ACC112 (cell line): ENCODE data around the gene TMPRSS9.

ENCODE experiments used
- H2AFZ ChIP-seq: fragments of 200-600 bp; sonication (generic); one replicate; pipeline ENCODE4 v1.6.0; 2017; ENCODE audit warnings: antibody characterized with exemption, low read length; ENCODE audit not compliant: unreplicated experiment
- H3K27ac ChIP-seq: fragments of 200-600 bp; sonication (generic); 2 replicates; pipeline ENCODE4 v1.5.1; 2014; ENCODE audit warnings: low read depth, mild to moderate bottlenecking, antibody characterized with exemption, low read length, moderate library complexity
- H3K27me3 ChIP-seq: fragments of 200-600 bp; sonication (generic); 2 replicates; pipeline ENCODE4 v1.6.1; 2014; ENCODE audit warnings: mild to moderate bottlenecking, antibody characterized with exemption, low read length, moderate library complexity, mixed read lengths; ENCODE audit not compliant: insufficient read depth
- H3K36me3 ChIP-seq: fragments of 200-600 bp; sonication (generic); 2 replicates; pipeline ENCODE4 v1.6.1; 2016; ENCODE audit warnings: mild to moderate bottlenecking, antibody characterized with exemption, low read length, moderate library complexity, mixed read lengths; ENCODE audit not compliant: insufficient read depth
- H3K4me1 ChIP-seq: fragments of 200-600 bp; sonication (generic); one replicate; pipeline ENCODE4 v1.6.1; 2016; ENCODE audit warnings: low read length, mixed read lengths; ENCODE audit not compliant: insufficient read depth, unreplicated experiment, control insufficient read depth
- H3K4me3 ChIP-seq: fragments of 200-600 bp; sonication (generic); 2 replicates; pipeline ENCODE4 v1.5.1; 2014; ENCODE audit warnings: mild to moderate bottlenecking, low read depth, low read length
- H3K79me2 ChIP-seq: fragments of 200-600 bp; sonication (generic); one replicate; pipeline ENCODE4 v1.6.0; 2016; ENCODE audit warnings: low read length; ENCODE audit not compliant: control insufficient read depth, unreplicated experiment, insufficient read depth

The TMPRSS9 gene

DNA sequence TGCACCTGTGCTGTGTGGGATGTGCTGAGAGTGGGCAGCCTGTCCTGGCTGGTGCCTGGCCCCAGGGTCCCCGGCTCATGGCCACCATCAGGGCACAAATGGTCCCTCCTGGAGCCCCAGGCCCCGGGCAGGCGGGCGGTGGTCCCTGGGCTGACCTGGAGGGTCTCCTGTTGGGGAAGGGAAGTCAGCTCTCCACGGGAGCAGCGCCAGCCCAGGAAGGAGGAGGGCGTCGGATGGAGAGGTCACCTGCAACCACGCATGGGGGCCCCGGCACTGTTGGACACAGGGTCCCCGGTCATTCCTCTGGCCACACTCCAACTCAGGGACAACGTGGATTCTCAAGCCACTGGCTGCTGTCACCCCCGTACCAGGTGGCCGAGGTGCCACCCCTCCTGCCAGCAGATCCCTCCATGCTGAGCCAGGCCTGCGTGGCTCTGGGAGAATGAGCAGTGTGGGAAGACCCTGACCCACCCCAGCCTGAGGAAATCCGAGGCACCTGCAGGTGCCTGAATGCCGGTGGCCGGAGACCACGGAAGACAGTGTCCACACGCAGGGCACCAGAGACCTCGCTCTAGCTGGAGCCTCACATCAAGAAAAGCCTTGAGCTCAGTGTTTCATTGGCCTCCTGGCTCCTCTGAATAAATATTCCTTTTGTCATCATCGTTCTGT, 83.2 kb downstream of the TMPRSS9 start:
- Histone ChIP-seq H3K27me3 (no peaks in the 10 kb centered on the region), H3K4me1 (no peaks in the 10 kb centered on the region), H3K79me2 (peaks cover 39% of the 10 kb centered on the region), H3K4me3 (no peak overlapping the region), H2AFZ (no peak overlapping the region), H3K36me3 (no peaks in the 10 kb centered on the region), H3K27ac (no peak overlapping the region)

DNA sequence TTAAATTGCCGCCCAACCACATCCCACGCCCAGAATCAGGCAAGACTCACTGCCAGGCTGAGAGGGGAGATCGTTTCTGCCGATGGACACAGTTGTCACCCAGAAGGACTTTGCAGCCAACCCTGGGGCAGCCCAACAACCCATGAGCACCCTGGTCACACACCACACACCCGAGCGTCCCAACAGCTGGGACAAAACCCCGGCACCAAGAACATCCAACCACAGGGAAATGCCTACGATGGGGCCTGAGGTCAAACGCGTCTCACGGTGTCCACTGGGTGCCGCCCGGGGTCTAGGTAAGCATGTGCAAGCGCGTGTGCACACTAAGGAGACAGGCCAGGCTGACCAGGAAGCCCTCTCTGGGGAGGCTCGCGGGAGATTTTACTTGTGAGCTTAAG, 83.7 kb downstream of the TMPRSS9 start:
- no peaks in the 10 kb centered on the region for H3K27me3 ChIP-seq
- H2AFZ ChIP-seq = no peak overlapping the region
- no peak overlapping the region for H3K4me3 ChIP-seq
- peaks cover 44% of the 10 kb centered on the region for H3K79me2 ChIP-seq
- H3K27ac ChIP-seq = no peak overlapping the region
- H3K4me1 ChIP-seq = no peaks in the 10 kb centered on the region
- no peaks in the 10 kb centered on the region for H3K36me3 ChIP-seq

DNA sequence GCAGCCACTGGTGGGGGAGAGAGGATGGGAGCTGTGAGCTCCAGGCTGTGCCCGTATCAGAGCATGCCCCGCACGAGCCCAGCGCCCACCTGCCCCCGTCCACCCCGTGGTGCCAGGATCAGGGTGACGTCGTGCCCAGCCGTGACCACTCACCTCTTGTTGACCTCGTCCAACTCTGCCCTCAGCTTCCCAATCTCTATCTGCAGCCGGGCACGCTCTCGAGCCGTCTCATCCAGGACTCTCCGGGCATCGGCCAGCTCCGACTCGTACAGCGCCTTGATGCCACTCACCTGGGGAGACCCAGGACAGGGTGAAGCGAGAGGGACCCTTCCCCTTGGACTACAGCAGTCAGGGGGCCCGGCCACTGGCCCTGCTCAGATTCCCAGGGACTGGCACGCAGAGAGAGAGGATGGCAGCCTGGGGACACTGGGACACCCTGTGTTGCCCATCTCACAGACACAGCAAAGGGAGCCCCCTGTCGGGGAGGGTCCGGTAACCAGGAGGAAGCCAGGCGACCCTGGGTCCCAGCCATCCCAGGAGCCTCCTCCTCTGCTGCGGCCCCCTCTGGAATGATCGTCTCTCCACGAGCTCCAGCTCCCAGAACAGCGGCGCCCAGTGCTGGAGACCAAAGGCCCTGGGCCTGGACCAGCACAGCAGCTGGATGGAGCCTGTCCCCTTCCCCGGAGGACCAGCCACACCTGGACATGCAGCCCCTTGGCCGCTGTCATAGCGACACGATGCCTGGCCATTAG, 84.4 kb downstream of the TMPRSS9 start:
- H3K4me3 ChIP-seq = no peak overlapping the region
- no peaks in the 10 kb centered on the region for H3K27me3 ChIP-seq
- no peaks in the 10 kb centered on the region for H3K4me1 ChIP-seq
- H3K27ac ChIP-seq = no peak overlapping the region
- H3K79me2 ChIP-seq = peaks cover 48% of the 10 kb centered on the region
- H3K36me3 ChIP-seq = no peaks in the 10 kb centered on the region
- H2AFZ ChIP-seq = no peak overlapping the region

DNA sequence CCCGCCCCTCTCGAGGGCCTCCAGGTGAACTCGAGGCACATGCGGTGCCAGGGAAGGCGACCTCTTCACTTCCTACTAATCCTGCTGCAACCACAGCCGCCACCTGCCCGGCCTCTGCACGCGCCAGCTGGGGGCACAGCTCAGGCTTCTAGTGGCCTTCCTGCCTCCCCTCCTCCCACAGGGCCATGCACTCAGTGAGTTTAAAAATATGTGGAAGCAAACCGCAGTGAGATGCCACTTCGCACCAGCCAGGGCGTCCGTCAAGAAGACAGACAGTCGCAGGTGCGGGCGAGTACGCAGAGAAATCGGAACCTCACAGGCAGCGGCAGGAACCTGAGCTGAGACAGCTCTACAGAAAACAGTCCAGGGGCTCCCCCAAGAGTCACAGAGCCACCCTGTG, 86.3 kb downstream of the TMPRSS9 start:
- H3K27ac ChIP-seq = no peak overlapping the region
- peaks cover 61% of the 10 kb centered on the region for H3K79me2 ChIP-seq
- no peak overlapping the region for H3K4me3 ChIP-seq
- H3K4me1 ChIP-seq = no peaks in the 10 kb centered on the region
- H3K36me3 ChIP-seq = no peaks in the 10 kb centered on the region
- H2AFZ ChIP-seq = no peak overlapping the region
- no peaks in the 10 kb centered on the region for H3K27me3 ChIP-seq

DNA sequence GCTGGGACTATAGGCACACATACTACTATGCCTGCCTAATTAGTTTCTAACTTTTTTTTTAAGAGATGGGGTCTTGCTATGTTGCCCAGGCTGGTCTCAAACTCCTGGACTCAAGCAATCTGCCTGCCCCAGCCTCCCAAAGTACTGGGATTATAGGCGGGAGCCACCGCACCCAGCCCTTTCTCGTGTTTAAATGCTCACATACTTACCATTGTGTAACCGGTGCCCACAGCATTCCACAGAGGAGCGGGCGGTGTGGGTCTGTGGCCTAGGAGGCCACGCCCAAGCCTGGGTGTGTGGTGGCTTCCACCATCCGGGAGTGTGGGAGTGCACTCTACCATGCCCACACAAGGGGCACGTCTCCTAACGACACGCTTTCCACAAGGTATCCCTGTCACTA, 89.0 kb downstream of the TMPRSS9 start:
- Histone ChIP-seq H3K36me3 (no peaks in the 10 kb centered on the region), H3K4me1 (no peaks in the 10 kb centered on the region), H3K4me3 (no peak overlapping the region), H3K27ac (no peak overlapping the region), H3K79me2 (peaks cover 64% of the 10 kb centered on the region), H2AFZ (no peak overlapping the region), H3K27me3 (no peaks in the 10 kb centered on the region)

DNA sequence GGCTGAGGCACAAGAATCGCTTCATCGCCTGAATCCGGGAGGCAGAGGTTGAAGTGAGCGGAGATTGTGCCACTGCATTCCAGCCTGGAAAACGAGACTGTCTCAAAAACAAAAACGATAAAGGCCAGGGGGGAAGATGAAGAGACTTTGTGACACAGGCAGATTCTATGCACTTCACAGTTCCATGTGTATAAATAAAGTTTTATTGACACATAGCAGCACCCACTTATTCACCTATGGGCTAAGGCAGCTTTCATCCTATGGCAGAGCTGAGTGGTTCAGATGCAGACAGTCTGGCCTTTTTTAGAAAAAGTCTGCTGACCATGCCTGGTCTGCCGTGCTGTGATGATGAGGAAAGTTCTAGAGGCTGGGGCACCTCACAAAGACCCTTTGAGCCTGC, 91.1 kb downstream of the TMPRSS9 start:
- Histone ChIP-seq H3K27me3 (no peaks in the 10 kb centered on the region), H2AFZ (no peak overlapping the region), H3K36me3 (no peaks in the 10 kb centered on the region), H3K4me1 (peaks cover 7% of the 10 kb centered on the region), H3K79me2 (peaks cover 78% of the 10 kb centered on the region), H3K27ac (no peak overlapping the region), H3K4me3 (no peak overlapping the region)

DNA sequence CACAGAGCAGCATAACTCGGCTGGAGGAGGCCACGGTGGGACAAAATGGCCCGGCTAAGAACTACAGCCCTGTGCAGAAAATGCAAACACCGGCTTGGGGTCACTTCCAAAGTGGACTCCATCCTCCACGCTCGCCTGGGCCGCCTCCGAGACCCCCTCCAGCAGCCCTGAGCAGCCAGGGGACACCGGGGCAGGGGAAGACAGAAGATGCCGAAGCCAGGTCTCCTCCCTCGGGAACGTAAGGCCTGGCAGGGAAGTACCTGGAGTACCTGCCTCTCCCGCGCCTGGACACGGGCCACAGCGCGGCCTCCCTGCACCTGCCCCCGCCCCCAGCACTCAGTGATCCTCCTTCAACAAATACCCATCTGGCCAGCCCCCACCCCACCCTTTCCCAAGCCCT, 91.7 kb downstream of the TMPRSS9 start:
- no peak overlapping the region for H3K4me3 ChIP-seq
- H3K36me3 ChIP-seq = no peaks in the 10 kb centered on the region
- no peak overlapping the region for H2AFZ ChIP-seq
- H3K4me1 ChIP-seq = peaks cover 7% of the 10 kb centered on the region
- peaks cover 78% of the 10 kb centered on the region for H3K79me2 ChIP-seq
- H3K27ac ChIP-seq = no peak overlapping the region
- no peaks in the 10 kb centered on the region for H3K27me3 ChIP-seq

DNA sequence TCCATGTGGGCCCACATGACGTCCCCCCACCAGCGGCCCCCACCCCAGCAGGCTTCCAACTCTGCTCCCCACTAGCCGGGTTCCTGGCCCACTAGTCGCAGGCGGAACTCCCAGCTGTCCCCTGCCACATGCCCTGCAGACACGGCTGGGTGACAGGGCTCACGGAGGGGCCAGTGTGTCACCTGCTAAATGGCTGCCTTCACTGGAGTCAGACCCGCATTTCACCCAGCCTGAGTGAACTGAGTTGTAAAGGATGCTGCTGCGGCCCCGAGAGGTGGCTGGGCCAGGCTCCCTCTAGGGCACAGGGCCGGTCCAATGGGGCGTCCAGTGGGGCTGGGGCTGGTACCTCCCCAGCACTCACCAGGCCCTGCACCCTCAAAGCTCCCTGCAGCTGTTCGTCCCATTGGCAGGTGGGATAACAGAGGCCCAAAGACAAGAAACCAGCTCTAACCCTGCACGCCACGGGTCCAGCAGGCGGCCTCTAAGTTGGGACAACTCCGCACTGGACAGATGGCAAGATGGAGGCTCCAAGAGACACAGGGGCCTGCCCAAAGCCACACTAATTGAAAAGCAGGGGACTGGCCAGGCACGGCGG, 93.5 kb downstream of the TMPRSS9 start:
- H3K27ac ChIP-seq = no peak overlapping the region
- peaks cover 7% of the 10 kb centered on the region for H3K4me1 ChIP-seq
- H3K27me3 ChIP-seq = no peaks in the 10 kb centered on the region
- H3K36me3 ChIP-seq = no peaks in the 10 kb centered on the region
- H2AFZ ChIP-seq = no peak overlapping the region
- H3K79me2 ChIP-seq = peaks cover 67% of the 10 kb centered on the region
- H3K4me3 ChIP-seq = no peak overlapping the region

DNA sequence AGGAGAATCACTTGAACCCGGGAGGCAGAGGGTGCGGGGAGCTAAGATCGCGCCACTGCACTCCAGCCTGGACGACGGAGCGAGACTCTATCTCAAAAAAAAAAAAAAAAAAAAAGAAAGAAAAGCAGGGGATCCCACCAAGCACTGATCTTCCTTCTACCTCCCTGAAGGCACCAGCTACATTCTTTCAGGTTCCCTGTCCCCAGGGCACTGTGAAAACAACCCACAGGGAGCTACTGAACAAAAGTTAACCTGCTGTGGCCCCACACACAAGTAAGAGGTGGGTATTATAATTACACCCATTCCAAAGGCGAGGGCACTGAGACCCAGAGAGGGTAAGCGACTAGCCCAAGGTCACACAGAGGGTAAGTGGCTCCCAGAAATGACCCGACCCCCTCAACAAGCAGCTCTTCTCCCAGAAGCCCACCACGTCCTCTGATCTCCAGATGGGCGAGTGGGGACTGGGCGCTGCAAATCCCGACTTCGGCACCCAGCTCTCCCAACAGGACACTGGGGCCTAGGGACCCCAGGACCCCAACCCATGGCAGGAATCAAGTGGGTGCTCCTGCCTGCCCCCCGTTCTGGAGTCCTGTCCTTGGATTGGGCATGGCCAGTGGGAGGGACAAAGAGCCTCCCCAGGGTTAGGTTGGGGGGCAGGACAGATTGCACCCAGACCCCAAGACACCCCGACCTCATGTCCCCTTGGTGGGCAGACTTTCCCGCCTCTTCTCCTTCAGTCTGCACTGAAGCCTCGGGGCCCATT, 94.3 kb downstream of the TMPRSS9 start:
- no peaks in the 10 kb centered on the region for H3K36me3 ChIP-seq
- H3K27ac ChIP-seq = no peak overlapping the region
- peaks cover 7% of the 10 kb centered on the region for H3K4me1 ChIP-seq
- no peak overlapping the region for H2AFZ ChIP-seq
- H3K79me2 ChIP-seq = peaks cover 59% of the 10 kb centered on the region
- H3K4me3 ChIP-seq = peak overlapping the region; percentile 95; the same call in 1 of the 2 replicates
- H3K27me3 ChIP-seq = no peaks in the 10 kb centered on the region

DNA sequence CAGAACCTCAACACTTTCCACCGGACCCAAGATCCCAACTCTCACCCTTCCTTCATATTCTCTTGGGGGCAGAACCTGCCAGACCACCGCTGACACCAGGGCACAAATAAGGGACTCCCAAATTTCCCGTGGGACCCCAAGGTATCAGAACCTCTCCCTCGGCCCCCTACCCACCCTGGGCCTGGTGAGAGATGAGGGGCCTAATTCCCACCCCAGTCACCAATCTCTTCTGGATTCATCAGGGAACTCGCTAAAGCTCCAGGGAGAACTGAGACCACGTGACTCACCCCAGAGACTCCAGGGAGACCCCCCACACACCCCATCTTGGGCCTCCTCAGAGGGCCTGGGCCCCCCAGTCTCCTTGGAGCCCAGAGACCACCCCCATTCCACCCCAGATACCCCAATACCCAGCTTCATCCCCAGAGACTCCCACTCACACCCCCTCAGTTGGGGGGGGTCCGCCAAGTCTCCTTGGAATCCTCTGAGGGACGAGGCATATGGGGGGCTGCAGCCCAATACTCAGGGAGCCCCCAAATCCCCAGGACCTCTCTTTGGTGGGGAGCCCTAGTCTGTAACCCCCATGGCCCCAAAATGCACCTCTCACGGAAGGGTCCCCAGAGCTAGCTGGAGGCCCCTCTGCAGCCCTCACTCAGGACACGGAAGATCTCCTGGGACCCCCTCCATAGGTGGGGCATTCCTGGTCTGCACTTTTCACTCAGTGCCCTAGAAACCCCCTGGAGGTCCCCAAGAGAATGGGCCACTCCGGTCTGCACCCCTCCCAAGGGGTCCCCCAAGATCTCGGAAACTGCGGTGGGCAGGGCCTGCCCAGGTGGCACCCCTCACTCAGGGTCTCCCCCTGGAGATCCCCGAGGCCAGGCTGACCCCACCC, 95.1 kb downstream of the TMPRSS9 start:
- no peak overlapping the region for H3K27ac ChIP-seq
- H3K4me3 ChIP-seq = peak overlapping the region; percentile 95
- H3K79me2 ChIP-seq = peaks cover 55% of the 10 kb centered on the region
- H3K27me3 ChIP-seq = no peaks in the 10 kb centered on the region
- H3K4me1 ChIP-seq = peaks cover 7% of the 10 kb centered on the region
- no peaks in the 10 kb centered on the region for H3K36me3 ChIP-seq
- H2AFZ ChIP-seq = no peak overlapping the region
